Sciatic nerve (tissue), 2 donors: ENCODE data around the gene KCNK15. TPM values are rescaled to one million over a fixed set of nuclear protein-coding genes. Genes with fewer than 3 reads are reported as not detected.

Source experiments
- ATAC-seq: fragments of 200-7000 bp; cut with Tn5 transposase; one replicate; pipeline ENCODE4 v1.9.1; 2020; ENCODE audit warnings: mild to moderate bottlenecking, moderate library complexity
- DNase-seq: peaks from one replicate; pipeline ENCODE4 v3.0.0-alpha.2; 2020; ENCODE audit warnings: low spot score
- intact Hi-C: fragments of 100-400 bp; cut with DNase I; formaldehyde crosslinking; loops from one replicate; pipeline ENCODE4 v1.14.2; 2022
- total RNA-seq: library from RNA; stranded (reverse); fragmentation: NEBNext Ultra II Directional; extraction: Animal tissue kit (Norgen Biotek cat#: 25700); gene quantifications from one replicate; pipeline ENCODE4 v1.2.1, GENCODE V29; 2021
- donor health status: DM: no; HTN: no; CAD: no.
- donor health status: DM: no; HTN: no; CAD: no.

Gene KCNK15
- total RNA-seq, 1 donor from 2014 or later, result 3.2 TPM

- intact Hi-C loops, result no loop called here
- ATAC-seq, result peak; percentile 37
- DNase-seq, result no peak
These were observed 31.5 kb upstream of the KCNK15 start for GRCh38 chr20:44714102-44714700.

DNA sequence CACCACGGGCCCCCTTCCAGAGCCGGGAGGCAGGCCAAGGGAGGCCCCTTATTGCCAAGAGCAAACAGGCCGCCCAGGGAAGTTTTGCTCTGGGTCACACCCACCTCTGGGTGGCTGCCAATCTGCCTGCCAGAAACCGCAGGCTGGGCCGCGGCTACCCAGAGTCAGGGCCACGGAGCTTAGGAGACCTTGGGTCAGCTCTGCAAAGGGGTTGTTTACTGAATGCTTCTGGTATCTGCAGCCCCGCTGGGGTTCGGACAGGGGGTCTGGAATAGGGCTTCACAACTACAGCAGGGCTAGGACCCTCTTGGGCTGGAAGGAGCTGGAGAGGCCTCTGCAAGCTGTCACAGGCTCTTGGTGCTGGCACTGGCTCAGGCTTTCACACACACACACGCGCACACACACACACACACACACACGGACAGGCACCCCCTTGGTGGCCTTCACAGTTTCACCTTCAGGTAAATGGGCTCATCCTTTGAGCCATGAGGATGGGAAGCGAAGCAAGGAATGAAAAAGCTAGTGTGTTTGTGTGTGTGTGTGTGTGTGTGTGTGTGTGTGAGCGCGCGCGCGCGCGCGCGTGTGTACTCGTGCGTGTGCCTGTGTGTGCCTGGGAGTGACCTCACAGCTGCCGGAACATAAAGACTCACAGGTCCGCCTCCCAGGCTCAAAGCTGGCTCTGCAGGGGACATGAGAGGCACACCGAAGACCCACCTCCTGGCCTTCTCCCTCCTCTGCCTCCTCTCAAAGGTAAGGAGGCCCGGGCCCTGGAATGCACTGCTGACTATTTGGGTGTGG, 30.8 kb upstream of the KCNK15 start, which contains the start of gene CCN5:
Gene CCN5, plus strand, starts transcription at position 669 of the 798 bp plus-strand sequence. Its CDS starts 22 bp downstream, at position 691.
- DNase-seq (peak; percentile 93), ATAC-seq (peak; percentile 92)
- intact Hi-C loops, result no loop called here

DNA sequence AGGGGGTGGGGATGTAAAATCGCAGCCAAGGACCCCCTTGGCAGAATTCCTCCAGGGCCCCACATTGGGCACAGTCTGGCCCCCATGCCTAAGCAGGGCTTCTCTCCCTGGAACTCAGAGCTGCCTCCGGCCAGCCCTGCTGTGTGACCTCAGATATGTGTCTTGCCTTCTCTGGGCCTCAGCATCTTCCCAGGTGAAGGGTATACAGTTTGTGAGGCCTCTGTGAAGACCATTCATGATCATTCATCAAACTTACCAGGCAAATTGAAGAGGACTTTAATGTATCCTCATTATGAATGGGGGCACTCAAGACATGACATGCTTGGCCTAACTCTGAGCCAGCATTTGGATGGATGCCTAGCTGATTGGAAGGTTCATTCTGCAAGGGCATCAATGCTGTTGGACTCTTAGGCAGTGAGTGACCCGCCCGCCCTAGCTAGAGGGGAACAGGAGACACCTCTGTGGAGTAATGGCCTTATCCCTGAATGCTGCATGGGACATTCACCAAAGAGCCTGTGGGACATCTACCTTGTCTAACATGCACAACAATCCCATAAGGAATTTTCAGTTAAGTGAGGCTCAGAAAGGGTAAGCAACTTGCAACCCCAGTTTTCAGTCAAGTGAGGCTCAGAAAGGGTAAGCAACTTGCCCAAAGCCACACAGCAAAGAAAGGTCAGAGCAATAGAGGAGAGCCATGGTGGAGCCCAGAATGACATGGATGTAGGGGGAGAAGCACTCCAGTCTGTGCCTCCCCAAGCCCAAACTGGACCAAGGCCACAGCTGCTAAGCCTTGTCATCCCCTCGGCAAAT, 30.0 kb upstream of the KCNK15 start:
- ATAC-seq (no peak), DNase-seq (no peak)
- intact Hi-C loops, result no loop called here

GRCh38 chr20:44716309-44717106, 29.2 kb upstream of the KCNK15 start:
- peak; percentile 55 for DNase-seq
- intact Hi-C loops, result no loop called here
- no peak for ATAC-seq

GRCh38 chr20:44717986-44718385, 27.7 kb upstream of the KCNK15 start:
- intact Hi-C loops, result no loop called here

GRCh38 chr20:44719841-44720240, 25.8 kb upstream of the KCNK15 start:
- ATAC-seq, result no peak

More at GRCh38 chr20:44717986-44718385, 27.7 kb upstream of the KCNK15 start:
- no peak for DNase-seq
- no peak for ATAC-seq

DNA sequence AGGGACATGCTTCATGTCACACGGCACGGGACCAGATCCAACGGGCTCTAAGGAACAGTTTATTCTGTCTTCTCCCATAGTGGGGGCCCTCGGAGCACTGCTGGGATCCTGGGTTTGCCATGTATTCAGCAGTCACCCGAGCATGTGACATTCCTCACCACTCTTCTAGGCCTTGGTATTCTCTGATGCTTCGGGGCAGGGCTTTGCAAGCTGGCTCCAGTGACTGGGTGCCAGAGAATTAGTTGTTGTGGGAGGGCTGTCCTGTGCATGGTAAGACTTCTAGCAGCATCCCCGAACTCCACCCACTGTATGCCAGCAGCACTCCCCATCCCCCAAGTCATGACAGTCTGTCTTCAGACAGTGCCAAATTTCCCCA, 25.1 kb upstream of the KCNK15 start:
- ATAC-seq, result peak; percentile 16
- DNase-seq, result no peak
- intact Hi-C loops, result no loop called here

More at GRCh38 chr20:44719841-44720240, 25.8 kb upstream of the KCNK15 start:
- no peak for DNase-seq
- intact Hi-C loops, result no loop called here

DNA sequence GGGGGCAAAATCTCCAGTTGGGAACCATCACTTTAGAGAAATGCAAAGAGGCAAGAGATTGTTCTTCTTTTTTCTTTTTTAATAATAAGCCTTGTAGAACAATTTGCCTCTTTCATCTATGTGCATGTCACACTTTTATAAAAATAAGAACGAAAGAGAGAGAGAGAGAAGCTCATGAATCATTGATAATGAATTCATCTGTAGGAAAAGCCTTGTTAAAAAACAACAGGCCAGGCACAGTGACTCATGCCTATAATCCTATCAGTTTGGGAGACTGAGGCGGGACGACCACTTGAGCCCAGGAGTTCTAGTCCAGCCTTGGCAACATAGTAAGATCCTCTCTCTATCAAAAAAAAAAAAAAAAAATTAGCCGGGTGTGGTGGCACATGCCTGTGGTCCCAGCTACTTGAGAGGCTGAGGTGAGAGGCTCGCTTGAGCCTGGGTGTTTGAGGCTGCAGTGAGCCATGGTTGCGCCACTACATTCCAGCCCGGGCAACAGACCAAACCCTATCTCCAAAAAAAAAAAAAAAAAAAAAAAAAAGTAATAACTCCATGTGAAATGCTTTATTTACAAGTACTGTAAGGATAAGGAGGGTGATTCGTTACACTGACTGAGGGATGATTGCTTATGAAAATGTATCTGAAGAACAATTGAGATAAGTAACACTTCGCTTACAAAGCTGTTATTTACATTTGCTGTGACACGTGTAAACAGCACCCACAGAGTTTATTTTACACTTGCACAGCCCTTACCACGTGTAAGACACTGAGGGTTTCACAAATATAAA, 24.5 kb upstream of the KCNK15 start:
- intact Hi-C loops, result no loop called here
- ATAC-seq (peak; percentile 82), DNase-seq (no peak)

- no peak for ATAC-seq
- DNase-seq, result no peak
- intact Hi-C loops, result no loop called here
These were observed 23.9 kb upstream of the KCNK15 start for GRCh38 chr20:44721785-44722054.

- intact Hi-C loops, result no loop called here
- ATAC-seq (no peak), DNase-seq (no peak)
These were observed 22.7 kb upstream of the KCNK15 start for GRCh38 chr20:44722990-44723389.

DNA sequence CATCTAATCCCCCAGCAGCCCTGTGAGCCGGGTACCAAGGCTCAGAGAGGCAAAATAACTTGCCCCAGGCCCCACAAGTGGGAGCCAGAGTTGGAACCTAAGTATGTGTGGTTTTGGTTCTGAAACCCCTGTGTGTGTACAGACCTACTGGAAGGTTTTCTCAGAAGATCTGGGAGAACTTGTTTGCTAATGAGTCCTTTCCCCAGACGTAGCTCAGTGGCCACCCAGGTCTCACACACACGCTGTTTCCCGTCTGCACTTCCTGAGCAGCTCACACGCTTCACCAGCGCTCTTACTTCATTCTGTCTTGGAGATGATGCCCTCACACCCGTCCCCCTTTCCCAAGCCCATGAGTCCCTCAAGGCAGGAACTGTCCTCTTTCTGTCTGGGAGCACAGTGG, 22.3 kb upstream of the KCNK15 start:
- intact Hi-C loops, result no loop called here
- DNase-seq (no peak), ATAC-seq (no peak)

- intact Hi-C loops, result no loop called here
- ATAC-seq (no peak), DNase-seq (no peak)
These were observed 21.8 kb upstream of the KCNK15 start for GRCh38 chr20:44723798-44724362.

GRCh38 chr20:44724423-44725091, 21.1 kb upstream of the KCNK15 start:
- intact Hi-C loops, result no loop called here

DNA sequence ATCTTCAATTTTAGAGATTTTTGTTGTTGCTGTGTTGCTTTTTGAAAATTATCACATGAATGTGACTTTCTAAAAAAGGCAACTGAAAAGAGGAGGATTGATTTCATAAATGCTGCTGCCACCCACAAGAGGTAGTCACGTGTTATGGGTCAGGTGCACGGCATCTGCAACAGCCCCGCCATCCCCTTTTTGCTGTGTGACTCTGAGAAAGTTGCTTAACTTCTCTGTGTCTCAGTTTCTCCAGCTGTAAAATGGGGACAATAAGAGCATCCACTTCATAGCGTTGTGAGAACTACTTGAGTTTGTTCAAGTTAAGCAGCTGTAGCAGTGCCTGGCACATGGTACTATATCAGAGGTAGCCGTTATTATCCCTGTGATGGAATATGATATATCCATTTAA, 19.8 kb upstream of the KCNK15 start:
- ATAC-seq, result no peak
- intact Hi-C loops, result no loop called here
- DNase-seq, result no peak

More at GRCh38 chr20:44724423-44725091, 21.1 kb upstream of the KCNK15 start:
- ATAC-seq (no peak), DNase-seq (no peak)

DNA sequence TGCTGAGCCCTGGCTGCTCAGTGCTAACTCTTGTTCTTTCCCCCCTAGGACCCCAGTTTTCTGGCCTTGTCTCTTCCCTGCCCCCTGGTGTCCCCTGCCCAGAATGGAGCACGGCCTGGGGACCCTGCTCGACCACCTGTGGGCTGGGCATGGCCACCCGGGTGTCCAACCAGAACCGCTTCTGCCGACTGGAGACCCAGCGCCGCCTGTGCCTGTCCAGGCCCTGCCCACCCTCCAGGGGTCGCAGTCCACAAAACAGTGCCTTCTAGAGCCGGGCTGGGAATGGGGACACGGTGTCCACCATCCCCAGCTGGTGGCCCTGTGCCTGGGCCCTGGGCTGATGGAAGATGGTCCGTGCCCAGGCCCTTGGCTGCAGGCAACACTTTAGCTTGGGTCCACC, 18.6 kb upstream of the KCNK15 start:
- DNase-seq (no peak), ATAC-seq (no peak)
- intact Hi-C loops, result no loop called here

DNA sequence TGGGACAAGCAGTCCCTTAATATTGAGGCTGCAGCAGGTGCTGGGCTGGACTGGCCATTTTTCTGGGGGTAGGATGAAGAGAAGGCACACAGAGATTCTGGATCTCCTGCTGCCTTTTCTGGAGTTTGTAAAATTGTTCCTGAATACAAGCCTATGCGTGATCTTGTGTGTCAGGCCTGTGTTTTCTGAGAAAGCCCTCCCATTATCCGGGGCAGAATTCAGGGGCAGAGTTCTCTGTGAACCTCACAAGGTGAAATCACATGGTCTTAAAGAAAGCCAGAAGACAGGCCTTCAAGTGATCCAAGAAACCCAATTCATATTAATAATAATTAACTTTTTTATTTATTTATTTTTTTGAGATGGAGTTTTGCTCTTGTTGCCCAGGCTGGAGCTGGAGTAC, 18.0 kb upstream of the KCNK15 start:
- DNase-seq, result no peak
- intact Hi-C loops, result no loop called here
- no peak for ATAC-seq

DNA sequence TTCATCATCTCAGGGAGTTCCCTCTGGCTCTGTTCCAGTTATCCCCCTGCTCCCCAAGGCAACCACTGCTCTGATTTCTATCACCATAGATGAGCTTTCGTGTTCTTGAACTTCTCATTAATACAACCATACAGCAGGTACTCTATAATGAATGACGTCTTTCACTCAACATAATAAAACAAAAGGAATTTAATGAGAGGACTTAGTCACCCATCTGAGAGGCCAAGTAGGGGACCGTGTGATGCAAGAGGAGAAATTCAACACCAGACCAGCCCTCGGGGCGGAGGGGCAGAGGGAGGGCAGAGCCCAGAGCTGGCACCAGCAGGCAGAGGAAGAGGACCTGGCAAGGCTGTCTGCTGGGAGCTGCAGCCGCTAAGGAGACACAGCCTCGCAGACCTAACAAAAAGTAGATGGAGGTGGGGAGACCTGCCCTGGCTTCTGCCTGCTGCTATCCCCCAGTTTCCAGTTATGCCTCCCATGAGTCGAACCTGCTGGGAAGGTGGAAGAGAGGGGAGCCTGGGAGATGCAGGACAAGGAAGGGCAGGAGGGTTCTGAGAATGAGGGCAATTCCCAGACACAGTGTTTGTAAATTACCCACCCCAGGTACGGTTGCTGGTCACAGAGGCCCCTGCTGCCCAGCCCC, 16.7 kb upstream of the KCNK15 start:
- DNase-seq, result no peak
- intact Hi-C loops, result no loop called here
- ATAC-seq, result peak; percentile 82
